IPS-NIHi11 (cell line): ENCODE data around the gene CELA3B.
A peak's percentile ranks its signal among the peaks of the same experiment; 100 is the strongest.
"Not testable (repeated sequence)": the region's sequence is repeated elsewhere in the genome, so short reads cannot be mapped to it uniquely, and the experiment has no call there.

ENCODE experiments used
- DNase-seq: peaks from one replicate; pipeline ENCODE4 v3.0.0; 2012; ENCODE audit warnings: mixed read lengths, low spot score

The CELA3B gene, protein sequence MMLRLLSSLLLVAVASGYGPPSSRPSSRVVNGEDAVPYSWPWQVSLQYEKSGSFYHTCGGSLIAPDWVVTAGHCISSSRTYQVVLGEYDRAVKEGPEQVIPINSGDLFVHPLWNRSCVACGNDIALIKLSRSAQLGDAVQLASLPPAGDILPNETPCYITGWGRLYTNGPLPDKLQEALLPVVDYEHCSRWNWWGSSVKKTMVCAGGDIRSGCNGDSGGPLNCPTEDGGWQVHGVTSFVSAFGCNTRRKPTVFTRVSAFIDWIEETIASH

DNA sequence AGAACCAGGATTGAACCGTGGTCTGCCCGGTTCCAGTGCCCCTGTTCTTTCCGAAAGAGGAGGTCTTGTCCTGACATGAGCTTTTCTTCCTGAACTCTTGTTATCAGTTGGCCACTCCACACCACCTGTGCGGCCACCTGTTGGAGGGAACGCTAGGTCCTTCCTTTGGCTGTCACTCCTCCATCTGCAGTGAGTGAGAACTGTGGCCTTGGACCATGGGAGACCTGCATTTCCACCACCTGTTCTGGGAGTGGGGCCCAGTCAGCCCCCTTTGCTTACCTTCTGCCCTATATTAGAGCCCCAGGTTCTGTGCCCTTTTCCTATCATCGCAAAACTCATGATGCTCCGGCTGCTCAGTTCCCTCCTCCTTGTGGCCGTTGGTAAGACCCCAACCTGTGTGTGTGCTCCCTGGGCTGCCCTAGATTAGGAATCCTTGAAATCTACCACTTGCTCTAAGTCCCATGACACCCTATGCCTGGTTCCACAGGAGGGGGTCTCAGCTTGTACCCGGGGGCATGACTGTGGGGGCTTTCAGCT lies at the start of gene CELA3B:
Gene CELA3B, plus strand, starts transcription at position 320 of the 537 bp plus-strand sequence. Its CDS starts 18 bp downstream, at position 338.
- DNase-seq, result not testable (repeated sequence)

DNA sequence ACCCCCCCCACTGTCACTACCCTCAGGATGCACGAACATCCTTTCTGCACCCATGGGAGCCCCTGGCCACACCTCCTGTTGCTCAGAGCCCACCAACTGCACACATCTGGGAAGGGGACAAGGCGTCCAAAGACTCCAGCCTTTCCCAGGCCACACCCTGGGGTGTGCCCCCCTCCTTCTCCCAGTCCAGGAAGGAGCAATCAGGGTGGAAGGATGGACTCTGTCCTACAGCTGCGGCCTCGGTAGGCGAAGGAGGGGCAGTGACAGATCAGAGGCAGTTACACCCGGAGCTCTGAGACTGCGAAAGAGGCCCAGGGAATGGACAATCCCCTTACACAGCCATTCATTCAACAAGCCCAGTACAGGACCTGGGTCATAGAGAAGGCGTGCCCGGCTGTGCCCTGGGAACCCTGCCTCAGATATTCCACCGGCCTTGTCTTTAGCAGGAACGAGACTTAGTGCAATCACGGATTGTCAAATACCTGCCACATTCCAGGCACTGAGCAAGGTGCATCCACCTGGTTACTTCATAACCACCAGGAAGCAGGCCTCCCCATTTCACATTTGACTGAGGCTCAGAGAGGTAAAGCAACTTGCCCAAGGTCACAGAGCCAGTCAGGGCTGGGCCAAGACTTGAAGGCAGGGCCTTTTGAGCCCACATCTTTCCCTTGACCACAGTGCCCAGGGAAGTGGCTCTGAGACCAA lies 49.1 kb upstream of the CELA3B start:
- DNase-seq, result no peak

DNA sequence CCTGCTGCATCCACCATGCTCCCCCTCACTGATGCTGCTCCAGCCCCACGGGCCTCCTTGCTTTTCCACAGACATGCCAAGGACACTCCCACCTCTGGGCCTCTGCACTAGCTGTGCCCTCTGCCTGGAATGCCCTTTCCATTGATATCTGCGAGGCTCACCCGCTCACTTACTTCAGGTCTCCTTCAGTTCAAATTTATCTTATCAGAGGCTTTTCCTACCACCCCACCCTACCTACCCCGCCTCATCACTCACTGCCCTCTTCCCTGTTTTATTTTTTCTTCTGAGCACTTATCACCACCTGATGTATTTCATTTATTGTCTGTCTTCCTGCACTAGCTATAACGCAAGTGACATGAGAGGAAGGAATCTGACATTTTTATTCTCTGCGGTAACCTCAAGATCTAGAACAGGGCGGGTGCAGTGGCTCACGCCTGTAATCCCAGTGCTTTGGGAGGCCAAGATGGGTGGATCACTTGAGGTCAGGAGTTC lies 46.7 kb upstream of the CELA3B start:
- DNase-seq, result no peak

DNA sequence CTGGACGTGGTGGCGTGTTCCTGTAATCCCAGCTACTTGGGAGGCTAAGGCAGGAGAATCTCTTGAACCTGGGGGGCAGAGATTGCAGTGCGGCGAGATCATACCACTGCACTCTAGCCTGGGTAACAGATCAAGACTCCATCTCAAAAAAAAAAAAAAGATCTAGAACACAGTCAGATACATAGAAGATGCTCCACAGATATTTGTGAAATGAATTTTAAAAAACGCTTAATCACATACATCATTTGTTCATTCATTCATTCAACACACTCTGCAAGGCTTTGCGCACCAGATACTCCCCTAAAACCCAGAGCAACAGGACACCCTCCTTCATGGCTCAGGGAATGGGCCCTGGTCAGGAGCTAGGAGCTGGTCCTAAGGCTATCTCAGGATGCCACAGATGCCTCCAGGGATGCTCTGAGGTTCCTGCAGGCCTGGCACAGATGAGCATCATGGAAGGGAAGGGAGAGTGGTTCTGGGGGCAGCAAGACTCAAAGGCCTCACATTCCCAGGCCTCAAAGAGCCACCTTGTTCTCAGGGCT lies 46.1 kb upstream of the CELA3B start:
- DNase-seq, result no peak

DNA sequence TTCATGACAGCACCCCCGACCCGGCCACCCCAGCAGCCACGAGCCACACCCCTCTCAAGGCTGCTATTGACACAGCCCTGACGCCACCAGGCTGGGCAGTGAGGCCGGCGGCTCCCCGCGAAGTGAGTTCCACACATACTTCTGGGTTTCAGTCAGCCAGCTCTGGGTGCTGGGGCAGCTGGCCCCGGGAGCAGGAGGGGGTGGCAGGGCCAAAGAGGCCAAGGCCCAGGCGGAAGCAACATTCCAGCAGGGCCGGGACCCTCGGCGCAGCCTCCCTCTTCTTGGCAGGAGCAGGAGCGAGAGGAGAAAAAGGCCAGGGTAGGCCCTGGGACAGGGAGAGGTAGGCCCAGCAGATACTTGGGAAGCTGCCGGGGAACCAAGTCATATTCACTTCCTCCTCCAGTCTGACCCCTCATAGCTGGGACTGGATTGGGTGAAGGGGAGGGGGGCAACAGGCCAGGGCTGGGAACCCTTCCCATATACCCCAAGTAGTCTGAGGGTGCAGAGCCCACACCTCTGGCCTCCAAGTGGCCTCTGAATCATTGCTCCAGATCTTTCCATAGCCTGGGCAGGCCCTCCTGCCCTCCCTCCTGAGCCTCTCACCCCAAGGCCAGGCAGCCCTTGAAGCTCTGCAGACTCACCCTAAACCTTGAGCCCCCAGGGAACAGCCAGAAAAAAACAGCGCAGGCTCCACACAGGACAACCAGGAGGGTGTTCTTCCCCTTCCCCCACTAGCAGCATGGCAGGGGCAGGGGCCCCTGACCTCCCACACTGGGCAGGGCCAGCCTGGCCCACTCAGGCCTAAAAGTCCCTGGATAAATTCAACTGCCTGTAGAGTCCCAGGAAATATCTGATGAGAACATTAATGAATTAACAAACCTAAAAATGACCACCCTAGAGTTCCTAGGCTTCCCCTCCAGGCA lies 45.4 kb upstream of the CELA3B start:
- no peak for DNase-seq

DNA sequence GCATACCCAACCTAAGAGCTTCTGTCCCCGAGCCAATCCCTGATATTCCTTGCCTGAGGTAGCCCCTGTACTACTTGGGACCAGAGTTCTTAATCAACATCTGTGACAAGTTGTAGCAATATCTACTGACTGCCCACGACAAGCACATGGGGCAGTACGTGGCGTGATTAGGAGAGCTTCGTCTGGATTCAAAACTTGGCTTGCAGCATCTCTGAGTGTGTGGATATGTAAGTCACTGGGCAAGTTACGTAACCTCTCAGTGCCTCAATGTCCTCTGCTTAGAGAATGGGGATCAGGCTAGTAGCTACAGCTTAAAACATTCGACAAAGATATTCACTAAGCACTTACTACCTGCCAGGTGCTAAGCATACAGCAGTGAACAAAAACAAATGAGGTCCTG lies 44.7 kb upstream of the CELA3B start:
- DNase-seq, result no peak

DNA sequence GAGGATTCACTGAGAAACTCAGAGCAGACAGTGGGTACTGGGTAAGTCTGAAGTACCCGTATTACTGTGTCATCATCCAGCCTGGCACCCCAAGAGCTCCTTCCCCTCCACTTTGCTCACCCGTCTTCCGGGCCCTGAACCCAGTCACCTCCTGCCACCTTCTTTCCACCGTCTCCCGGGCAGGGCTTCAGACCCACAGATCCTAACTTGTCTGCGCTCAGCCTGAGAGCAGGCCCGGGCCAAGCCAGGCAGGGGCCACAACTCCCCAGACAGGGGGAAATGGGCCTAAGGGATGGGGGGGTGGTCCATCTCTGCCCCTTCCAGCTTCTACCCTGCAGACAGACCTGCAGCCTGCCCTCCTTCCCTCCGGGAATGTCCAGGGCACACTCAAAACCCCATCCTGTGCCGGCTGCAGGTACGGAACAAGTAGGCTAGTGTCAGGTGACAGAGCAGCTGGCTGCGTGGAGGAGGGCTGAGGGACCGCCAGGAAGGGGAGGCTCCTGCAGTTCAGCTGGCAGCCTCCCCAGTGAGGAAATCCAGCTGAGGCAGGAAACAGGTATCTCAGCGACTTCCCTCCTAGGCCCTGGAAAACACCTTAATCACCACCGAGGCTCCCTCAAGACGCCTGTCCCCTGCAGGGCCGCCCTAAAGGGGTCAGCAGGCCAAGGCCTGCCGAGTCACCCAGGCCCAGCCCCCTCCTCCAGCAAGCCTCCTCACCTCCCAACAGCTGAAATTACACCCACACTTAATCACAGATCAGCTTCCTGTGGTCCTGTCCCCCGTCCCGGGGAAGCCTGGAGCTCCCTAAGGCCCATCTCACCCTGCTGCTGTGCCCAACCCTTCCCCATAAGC lies 43.2 kb upstream of the CELA3B start:
- DNase-seq, result peak; percentile 68

DNA sequence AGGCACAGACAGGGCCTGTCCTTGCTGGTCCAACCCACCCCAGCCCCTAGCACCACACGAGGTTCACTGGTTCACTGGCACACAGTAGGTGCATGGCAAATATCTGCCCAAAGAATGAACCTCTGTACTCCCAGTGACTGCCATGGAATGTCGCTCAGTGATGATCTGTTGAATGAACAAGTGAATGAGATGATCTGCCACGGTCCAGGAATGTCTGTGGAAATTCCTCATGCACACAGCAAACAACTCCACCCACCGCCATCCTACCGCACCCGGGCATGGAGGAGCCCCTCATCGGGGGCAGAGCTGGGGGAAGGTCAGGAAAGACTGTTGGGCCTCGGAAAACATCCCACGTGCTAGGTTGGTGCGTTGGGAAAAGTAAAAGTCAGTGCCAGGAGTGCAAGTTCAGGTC lies 41.4 kb upstream of the CELA3B start:
- DNase-seq, result no peak

DNA sequence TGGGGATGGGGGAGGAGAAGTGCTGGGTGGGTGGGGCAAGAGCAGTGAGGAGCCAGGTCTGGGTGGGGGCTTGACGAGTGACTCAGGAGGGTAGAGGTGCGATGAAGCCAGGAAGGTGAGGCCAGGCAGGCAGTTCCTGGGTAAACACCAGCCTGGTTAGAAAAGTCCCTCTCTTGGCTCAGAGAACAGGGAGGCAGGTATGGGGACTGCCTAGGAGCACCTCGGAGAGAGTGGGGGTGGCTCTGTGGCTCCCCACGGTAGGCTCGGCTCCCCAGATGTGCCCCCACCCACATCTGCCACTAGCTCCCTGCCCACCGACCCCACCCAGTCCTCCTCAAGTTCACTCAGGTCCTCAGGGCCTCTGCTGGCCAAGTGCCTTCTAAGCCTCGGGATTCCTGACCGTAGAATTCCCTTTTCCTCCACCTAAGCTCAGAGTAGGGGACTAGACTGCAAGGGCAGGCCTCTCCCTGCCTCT lies 40.9 kb upstream of the CELA3B start:
- no peak for DNase-seq

DNA sequence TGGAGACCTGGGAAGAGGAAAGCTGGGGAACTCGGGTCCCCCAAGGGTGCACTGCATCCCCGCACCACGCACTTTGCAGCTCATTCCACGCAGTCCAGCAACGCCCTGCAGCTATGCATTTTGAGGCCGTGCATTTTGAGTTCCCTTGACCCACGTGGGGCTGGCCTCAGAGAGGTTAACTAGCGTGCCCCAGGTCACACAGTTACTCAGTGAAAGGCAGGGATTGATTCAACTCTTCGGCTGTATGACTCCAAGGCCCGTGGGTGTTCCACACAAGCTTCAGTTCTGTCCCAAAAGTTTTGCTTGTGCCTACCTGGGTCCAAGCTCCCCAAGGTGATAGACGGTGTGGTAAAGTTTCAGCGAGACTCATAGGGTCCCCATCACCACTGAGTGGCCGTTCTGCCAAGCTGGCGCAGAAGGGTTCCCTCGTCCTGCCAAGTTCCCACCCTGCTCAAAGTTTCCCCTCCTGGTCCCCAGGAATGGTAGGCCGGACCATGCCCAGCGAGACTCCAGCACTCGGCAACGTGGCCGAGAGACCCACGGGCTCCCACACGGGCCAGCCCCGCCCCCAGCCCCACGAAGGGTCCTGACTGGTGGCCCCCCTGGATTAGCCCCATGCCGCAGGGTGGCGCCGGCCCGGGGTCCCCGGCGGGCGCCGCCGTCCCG lies 40.3 kb upstream of the CELA3B start:
- no peak for DNase-seq

DNA sequence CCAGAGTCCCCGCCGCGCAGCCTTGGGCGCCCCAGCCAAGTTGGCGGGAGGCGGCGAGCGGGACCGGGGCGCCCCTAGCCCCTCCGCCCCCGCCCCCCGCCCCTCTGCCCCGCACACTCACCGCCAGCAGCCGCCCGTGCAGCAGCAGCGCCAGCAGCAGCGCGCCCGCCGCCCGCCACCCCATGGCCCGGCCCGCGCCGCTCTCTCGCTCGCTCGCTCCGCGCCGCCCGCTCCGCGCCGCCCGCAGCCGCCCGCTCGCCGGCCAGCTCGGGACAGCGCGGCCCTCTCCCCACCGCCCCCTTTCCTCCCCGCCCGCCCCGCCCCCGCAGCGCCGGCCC lies 39.8 kb upstream of the CELA3B start, which contains the start of gene HSPG2:
Gene HSPG2, minus strand, starts transcription at position 277 of the 338 bp plus-strand sequence. Its CDS starts 93 bp downstream, at position 184.
- DNase-seq, result no peak

DNA sequence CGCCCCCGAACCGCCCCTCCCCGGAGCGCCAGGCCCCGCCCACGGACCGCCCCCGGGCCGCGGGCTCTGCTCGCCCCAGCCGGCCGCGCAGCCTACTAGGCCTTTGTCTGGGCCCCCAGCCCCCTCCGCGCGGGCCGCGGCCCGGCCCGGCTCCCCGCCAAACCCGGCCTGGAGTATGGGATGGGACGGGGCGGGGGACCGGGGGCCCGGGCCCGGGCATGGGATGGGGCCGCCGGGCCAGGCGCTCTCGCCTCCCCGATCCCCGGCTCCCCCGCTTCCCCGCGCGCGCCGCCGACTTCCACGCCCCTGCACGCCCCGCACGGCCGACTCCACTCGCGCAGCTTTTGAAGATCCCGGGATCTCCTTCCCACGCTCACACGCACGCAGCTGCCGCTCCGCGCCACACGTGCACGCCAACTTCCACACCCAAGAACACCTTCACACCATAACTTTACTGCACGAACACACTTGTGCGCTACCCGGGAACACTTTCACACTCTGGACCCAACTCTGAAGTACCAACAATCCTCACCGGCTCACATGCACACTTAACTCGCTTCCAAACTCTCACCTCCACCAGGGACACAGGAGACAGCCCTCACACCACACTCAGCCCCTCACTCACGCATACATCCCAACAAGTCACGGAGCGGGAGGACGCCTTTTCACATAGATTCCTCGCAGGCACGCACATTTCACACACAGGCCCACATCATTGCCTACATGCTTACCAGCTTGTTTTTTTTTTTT lies 39.3 kb upstream of the CELA3B start:
- DNase-seq, result peak; percentile 93

DNA sequence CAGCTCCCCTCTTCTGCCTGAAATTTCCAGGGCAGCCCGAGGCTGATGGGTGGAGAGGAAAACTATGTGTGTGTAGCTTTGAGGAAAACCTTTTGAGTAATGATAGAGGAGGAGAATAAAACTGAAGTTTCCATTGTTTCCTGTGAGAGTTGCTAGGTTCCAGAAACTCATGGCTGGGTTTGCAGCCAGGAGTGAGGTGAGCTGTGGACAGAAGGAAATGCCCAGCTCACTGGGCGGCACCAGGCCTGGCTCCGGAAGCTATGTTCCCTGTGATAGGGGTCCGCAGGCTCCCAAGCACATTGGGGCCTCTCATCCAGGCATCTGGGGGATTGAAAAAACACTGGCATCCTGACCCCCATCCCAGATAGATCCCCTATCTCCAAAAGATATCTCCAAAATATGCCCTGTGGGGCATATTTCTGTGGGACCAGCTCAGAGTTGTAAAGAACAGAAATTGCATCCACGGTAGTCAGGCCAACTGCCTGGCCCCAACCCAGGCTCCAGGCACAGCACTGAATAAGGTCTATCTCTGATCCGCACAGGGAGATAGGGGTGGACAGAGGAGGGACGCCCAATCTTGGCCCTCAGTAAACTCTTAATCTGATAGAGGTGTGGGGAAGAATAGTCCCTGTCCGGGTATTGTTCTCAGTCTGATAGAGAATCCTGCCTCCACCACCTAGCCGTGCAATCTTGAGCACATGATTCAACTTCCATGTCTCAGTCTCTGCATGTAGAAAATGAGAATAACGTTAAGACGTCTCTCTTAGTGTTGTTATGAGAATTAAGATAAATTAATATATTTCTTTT lies 37.9 kb upstream of the CELA3B start:
- no peak for DNase-seq

DNA sequence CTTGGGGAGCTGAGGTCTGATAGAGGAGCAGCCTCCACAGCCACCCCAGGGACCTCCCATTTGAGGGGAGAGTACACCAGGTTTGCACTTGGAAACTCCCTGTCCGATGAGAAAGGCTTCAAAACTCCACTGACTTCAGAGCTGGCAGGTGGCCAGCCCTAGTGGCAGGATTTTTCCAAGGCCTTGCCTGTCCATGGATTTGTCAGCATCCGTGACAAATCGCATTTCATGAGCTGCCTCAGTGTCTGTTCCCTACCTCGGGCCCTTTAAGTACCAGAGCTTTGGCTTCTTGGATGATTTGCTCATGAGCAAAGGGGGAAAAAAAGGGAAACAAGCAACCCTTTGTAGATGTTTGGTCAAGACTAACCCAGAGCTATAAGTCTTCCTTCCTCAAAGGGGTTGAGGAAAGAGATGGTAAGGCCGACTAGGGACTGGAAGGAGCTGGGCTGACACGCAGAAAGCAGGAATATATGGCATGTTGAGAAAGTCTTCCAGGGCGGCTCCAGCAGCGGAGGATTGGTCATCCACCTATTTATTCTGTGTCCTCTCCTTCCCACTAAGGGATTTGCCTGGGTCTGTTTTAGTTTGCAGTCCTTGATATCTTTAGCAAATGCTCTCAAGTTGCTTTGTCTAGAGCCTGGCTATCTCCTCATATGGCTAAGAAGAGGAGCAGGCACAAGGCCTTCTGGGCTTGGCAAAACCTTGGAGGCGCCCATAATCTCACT lies 37.0 kb upstream of the CELA3B start:
- no peak for DNase-seq

DNA sequence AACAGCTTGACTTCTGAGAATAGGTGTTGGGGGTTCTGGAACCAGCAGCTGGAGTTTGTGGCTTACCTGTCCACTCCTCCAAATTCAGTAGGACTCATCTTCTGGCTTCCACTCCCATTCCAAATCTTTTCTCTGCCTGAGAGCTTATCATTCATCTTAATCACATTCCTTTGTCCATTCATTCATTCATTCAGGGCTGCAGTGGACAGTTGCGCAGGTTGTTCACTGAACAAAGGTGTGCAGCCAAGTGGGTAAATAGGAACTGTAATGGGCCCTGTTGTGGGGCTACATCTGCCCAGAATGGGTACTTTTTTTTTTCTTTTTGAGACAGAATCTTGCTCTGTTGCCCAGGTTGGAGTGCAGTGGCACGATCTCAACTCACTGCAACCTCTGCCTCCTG lies 36.3 kb upstream of the CELA3B start:
- DNase-seq, result no peak

DNA sequence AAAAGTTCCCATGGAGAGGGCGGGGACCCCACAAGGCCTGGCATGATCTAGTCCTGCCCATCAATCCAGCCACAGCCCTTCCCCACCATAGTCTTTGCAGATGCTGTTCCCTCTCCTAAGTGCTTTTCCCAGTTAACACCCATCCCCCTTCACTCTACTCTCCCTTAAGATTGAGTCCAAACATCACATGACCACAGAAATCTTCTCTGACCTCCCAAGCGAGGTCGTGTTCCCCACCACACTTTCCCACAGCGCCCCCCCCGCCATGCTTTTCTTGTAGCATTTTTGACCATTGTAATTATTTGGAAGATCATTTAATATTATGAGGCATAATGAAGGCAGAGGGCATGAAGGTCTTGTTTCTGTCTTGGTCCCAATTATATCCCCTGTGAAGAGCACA lies 35.5 kb upstream of the CELA3B start:
- no peak for DNase-seq

DNA sequence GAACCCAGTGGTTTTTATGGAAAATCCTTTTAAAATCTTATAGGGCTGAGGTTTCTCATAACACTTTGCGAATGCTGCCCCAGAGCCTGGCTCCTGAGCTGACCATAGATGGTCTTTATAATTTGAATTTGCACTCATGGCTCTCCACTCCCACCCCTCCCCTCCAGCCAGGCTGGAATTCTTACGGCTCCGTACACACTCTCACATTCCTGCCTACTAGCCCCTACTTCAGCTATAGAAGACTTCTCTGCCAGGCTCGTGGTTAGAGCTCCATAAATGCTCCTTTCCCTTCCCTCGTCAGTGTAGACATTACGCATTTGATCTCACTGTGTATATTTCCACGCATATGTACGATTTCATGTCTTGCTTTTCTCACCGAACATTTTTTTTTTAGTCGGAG lies 34.4 kb upstream of the CELA3B start:
- DNase-seq, result no peak
